CD14-positive monocyte (primary cell): ENCODE measurements around the gene RIT1. TPM values are rescaled to one million over a fixed set of nuclear protein-coding genes. Genes with fewer than 3 reads are reported as not detected.

Experiments used
- DNase-seq, 3 donors: peaks; one replicate each; pipeline ENCODE4 v3.0.0-alpha.2; 2011 to 2022
- H2AFZ ChIP-seq: 2 replicates; pipeline ENCODE4 v1.6.0; 2012; ENCODE audit warnings: mild to moderate bottlenecking, low read depth, low read length, inconsistent platforms; ENCODE audit not compliant: insufficient read depth, poor library complexity, severe bottlenecking
- H3K27ac ChIP-seq, 2 donors: 1 replicate in 1 of 2; 2 replicates in 1 of 2; pipeline ENCODE4 v1.5.1; 2012 to 2013; ENCODE audit warnings: low read length in 2 of 2, control low read depth in 1 of 2, inconsistent platforms in 1 of 2, low read depth in 1 of 2, mild to moderate bottlenecking in 1 of 2
- H3K27me3 ChIP-seq, 2 donors: one replicate each; pipeline versions ENCODE4 v1.6.0 to v1.6.1; 2011 to 2013; ENCODE audit warnings: low read length in 2 of 2; ENCODE audit not compliant: control insufficient read depth in 2 of 2, insufficient read depth in 2 of 2
- H3K36me3 ChIP-seq, 2 donors: replicated peaks in 1 of 2; 1 replicate in 1 of 2; 2 replicates in 1 of 2; pipeline versions ENCODE4 v1.5.1 to v1.6.1; 2012 to 2013; ENCODE audit warnings: low read length in 2 of 2, control low read depth in 1 of 2, inconsistent platforms in 1 of 2, mild to moderate bottlenecking in 1 of 2; ENCODE audit not compliant: insufficient read depth in 2 of 2, control insufficient read depth in 1 of 2
- H3K4me1 ChIP-seq, 2 donors: 1 replicate in 1 of 2; 2 replicates in 1 of 2; pipeline versions ENCODE4 v1.5.1 to v1.6.1; 2012 to 2013; ENCODE audit warnings: low read length in 2 of 2, control low read depth in 1 of 2, inconsistent platforms in 1 of 2, mild to moderate bottlenecking in 1 of 2, moderate library complexity in 1 of 2; ENCODE audit not compliant: insufficient read depth in 2 of 2, control insufficient read depth in 1 of 2
- H3K4me2 ChIP-seq: replicated peaks from 2 replicates; pipeline ENCODE3; 2012; ENCODE audit warnings: low read length, moderate library complexity, mild to moderate bottlenecking; ENCODE audit not compliant: poor library complexity, severe bottlenecking; ENCODE audit errors: extremely low read depth
- H3K4me3 ChIP-seq, 3 experiments: fragments of 200-600 bp in 1 of 3; sonication (generic) in 1 of 3; replicated peaks in 1 of 3; 1 replicate in 2 of 3; 2 replicates in 1 of 3; pipeline ENCODE4 v1.5.1; 2011 to 2013; ENCODE audit warnings: low read length in 3 of 3, mild to moderate bottlenecking in 3 of 3, control low read depth in 2 of 3, low read depth in 2 of 3, inconsistent platforms in 1 of 3, moderate library complexity in 1 of 3
- H3K79me2 ChIP-seq: 2 replicates; pipeline ENCODE4 v1.6.0; 2012; ENCODE audit warnings: mild to moderate bottlenecking, control low read depth, inconsistent platforms, low read length, moderate library complexity; ENCODE audit not compliant: insufficient read depth
- H3K9ac ChIP-seq: 2 replicates; pipeline ENCODE4 v1.6.0; 2017; ENCODE audit warnings: low read length, mild to moderate bottlenecking; ENCODE audit not compliant: insufficient read depth, poor library complexity, severe bottlenecking
- H3K9me3 ChIP-seq, 2 donors: replicated peaks in 1 of 2; 1 replicate in 1 of 2; 2 replicates in 1 of 2; pipeline versions ENCODE4 v1.5.1 to v1.6.1; 2012 to 2013; ENCODE audit warnings: low read length in 2 of 2, control low read depth in 1 of 2; ENCODE audit not compliant: control insufficient read depth in 1 of 2, insufficient read depth in 1 of 2
- H4K20me1 ChIP-seq: 2 replicates; pipeline ENCODE4 v1.6.0; 2012; ENCODE audit warnings: mild to moderate bottlenecking, low read length, control low read depth, moderate library complexity; ENCODE audit not compliant: insufficient read depth
- H3K27ac Mint-ChIP-seq, 7 donors: one replicate each; pipeline ENCODE4 v1.8.0; 2020; ENCODE audit warnings: mild to moderate bottlenecking in 7 of 7, mixed read lengths in 7 of 7, moderate library complexity in 6 of 7, inconsistent platforms in 2 of 7
- H3K27me3 Mint-ChIP-seq, 3 donors: one replicate each; pipeline ENCODE4 v1.8.0; 2021 to 2022; ENCODE audit warnings: low read depth in 3 of 3, mild to moderate bottlenecking in 3 of 3, mixed read lengths in 3 of 3, moderate library complexity in 3 of 3, inconsistent platforms in 1 of 3
- H3K36me3 Mint-ChIP-seq, 2 donors: one replicate each; pipeline ENCODE4 v1.8.0; 2020; ENCODE audit warnings: mixed read lengths in 2 of 2, inconsistent platforms in 1 of 2, mild to moderate bottlenecking in 1 of 2
- H3K4me1 Mint-ChIP-seq: one replicate; pipeline ENCODE4 v1.8.0; 2020; ENCODE audit warnings: mild to moderate bottlenecking, mixed read lengths
- H3K4me3 Mint-ChIP-seq, 2 donors: one replicate each; pipeline ENCODE4 v1.8.0; 2020; ENCODE audit warnings: mild to moderate bottlenecking in 2 of 2, mixed read lengths in 2 of 2, moderate library complexity in 1 of 2
- H3K9me3 Mint-ChIP-seq, 7 donors: one replicate each; pipeline ENCODE4 v1.8.0; 2020 to 2022; ENCODE audit warnings: mixed read lengths in 7 of 7, mild to moderate bottlenecking in 6 of 7, moderate library complexity in 6 of 7, inconsistent platforms in 2 of 7
- CTCF ChIP-seq: fragments of 200-600 bp; IDR thresholded peaks from one replicate; pipeline ENCODE4 v1.8.0; 2022; ENCODE audit warnings: antibody characterized with exemption, mild to moderate bottlenecking
- WGBS: methylation state at CpG from one replicate; pipeline ENCODE4 v1.1.5; 2013; ENCODE audit warnings: missing lambda C conversion rate; ENCODE audit not compliant: insufficient coverage; 5-methylcytosine and 5-hydroxymethylcytosine counted together
- intact Hi-C, 2 donors: fragments of 100-400 bp; cut with micrococcal nuclease; formaldehyde crosslinking; loops; one replicate each; pipeline versions ENCODE4 v1.15.0 to v1.15.1; 2023
- polyA plus RNA-seq, 3 donors: library from polyadenylated mRNA; depleted of rRNA in 1 of 3; unstranded in 2 of 3; stranded (reverse) in 1 of 3; fragments of 300-500 nt in 2 of 3; fragments of >200 nt in 1 of 3; fragmentation: Illumina TruSeq in 2 of 3; gene quantifications; 1 replicate in 2 of 3; 2 replicates in 1 of 3; pipeline ENCODE4 v1.2.3, GENCODE V29; 2012 to 2021

Gene RIT1
- polyA plus RNA-seq, 3 donors = 57.2 to 76.8 (median 69.6) TPM

GRCh38 chr1:155859881-155860871 is 51.0 kb downstream of the RIT1 start:
- H3K27me3 ChIP-seq = no peaks in the 10 kb centered on the region
- H4K20me1 ChIP-seq = no peaks in the 10 kb centered on the region
- Mint-ChIP-seq H3K4me1 (peaks cover 38% of the 10 kb centered on the region), H3K9me3 (no peaks in the 10 kb centered on the region), H3K4me3 (peak overlapping the region; percentile 80 to 87), H3K27me3 (peaks cover 0 to 1% (median 0%) of the 10 kb centered on the region in 3 donors), H3K27ac (peak overlapping the region; percentile 95 to 99 (median 96)), H3K36me3 (peaks cover 1 to 2% of the 10 kb centered on the region in 2 donors)
- peak overlapping the region; percentile 64 for H3K9ac ChIP-seq
- WGBS = 0% methylated on average over 30 of the region's 35 CpGs
- peak overlapping the region; percentile 30 to 84 (median 44) for H3K4me3 ChIP-seq
- peak; percentile 62 to 85 (median 74) for DNase-seq
- peaks cover 0 to 3% of the 10 kb centered on the region in 2 donors for H3K36me3 ChIP-seq
- H2AFZ ChIP-seq = peak overlapping the region; percentile 95
- intact Hi-C loops = loop anchor here in 1 of 2 donors (2.0 to 5.0 kb wide), 2 partner anchors 37 to 51 kb away; partner anchors contain the start of gene RIT1
- peak overlapping the region; percentile 83 to 88 for H3K27ac ChIP-seq
- peak overlapping the region; percentile 87 for H3K4me2 ChIP-seq
- TF ChIP-seq CTCF = no peak
- H3K9me3 ChIP-seq = no peaks in the 10 kb centered on the region
- H3K79me2 ChIP-seq = peaks cover 25% of the 10 kb centered on the region
- H3K4me1 ChIP-seq = peaks cover 45 to 58% of the 10 kb centered on the region in 2 donors

- peak; percentile 91 to 95 (median 95) for DNase-seq
- Histone ChIP-seq H3K9ac (peak within 1 kb of the TSS; percentile 64), H3K4me2 (peak within 1 kb of the TSS; percentile 87), H3K4me3 (peak within 1 kb of the TSS; percentile 44 to 84 (median 78)), H3K27me3 (no peaks in the 10 kb centered on the region), H3K4me1 (peaks cover 45 to 58% of the 10 kb centered on the region in 2 donors), H3K9me3 (no peaks in the 10 kb centered on the region), H4K20me1 (no peaks in the 10 kb centered on the region), H3K79me2 (peaks cover 34% of the 10 kb centered on the region), H3K36me3 (peaks cover 4 to 11% of the 10 kb centered on the region in 2 donors), H3K27ac (peak within 1 kb of the TSS; percentile 83 to 88), H2AFZ (peak within 1 kb of the TSS; percentile 95)
- TF ChIP-seq CTCF = no peak
- peak within 1 kb of the TSS; percentile 80 to 87 for H3K4me3 Mint-ChIP-seq
- intact Hi-C loops = loop anchor here in 1 of 2 donors (2.0 kb wide), 1 partner anchor 51 kb away; the partner anchor contains the start of gene RIT1
- peaks cover 8 to 10% of the 10 kb centered on the region in 2 donors for H3K36me3 Mint-ChIP-seq
- peaks cover 0 to 1% (median 0%) of the 10 kb centered on the region in 3 donors for H3K27me3 Mint-ChIP-seq
- no peaks in the 10 kb centered on the region for H3K9me3 Mint-ChIP-seq
- peak within 1 kb of the TSS; percentile 95 to 99 (median 96) for H3K27ac Mint-ChIP-seq
- under 1% methylated on average over 32 of the region's 33 CpGs for whole genome bisulfite sequencing
- peaks cover 38% of the 10 kb centered on the region for H3K4me1 Mint-ChIP-seq
Measured at GRCh38 chr1:155859234-155859829, 51.8 kb downstream of the RIT1 start, which contains the start of gene SYT11. Gene SYT11 (plus strand): TSS chr1:155859567. CDS start chr1:155859762, 195 bp downstream.
